ENCODE measurements around the gene ATXN1. TPM values are rescaled to one million over a fixed set of nuclear protein-coding genes. Genes with fewer than 3 reads are reported as not detected.
"Not testable (repeated sequence)": the region's sequence is repeated elsewhere in the genome, so short reads cannot be mapped to it uniquely, and the experiment has no call there.

The ATXN1 gene
- total RNA-seq, 1 experiment from 2014 or later: 20.8 TPM

DNA sequence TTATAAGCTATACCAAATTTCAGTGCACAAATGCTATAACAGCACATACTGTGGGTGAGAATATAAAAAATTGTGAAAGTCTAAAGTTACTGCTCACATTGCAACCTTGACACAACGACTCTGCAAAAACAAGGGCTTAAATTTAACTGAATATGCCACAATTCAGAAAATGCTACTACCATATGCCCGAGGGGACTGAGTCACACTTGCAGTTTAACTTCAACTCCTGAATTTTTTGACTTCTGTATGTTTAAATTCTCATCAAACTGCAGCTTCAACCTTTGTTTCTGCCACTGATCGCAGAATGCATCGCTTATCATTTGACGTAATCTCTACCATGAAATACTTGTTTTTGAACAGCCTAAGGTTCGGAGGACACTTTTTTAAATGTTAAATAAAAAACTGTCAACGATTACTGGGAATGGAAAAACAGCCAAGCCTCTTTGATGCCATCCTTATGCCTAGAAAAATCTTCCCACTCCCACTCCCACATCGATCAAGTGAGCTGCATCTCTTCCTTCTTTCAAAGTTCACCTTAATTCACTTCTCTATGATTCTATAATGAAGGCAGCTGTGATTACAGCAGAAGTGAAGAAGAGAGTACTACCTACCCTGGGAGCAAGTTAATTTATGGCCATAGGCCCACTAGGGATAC, 136.5 kb downstream of the ATXN1 start:
- Histone ChIP-seq H3K4me3 (no peak overlapping the region), H3K27me3 (replicated peaks) (no peaks in the 10 kb centered on the region), H3K9me3 (replicated peaks) (no peaks in the 10 kb centered on the region; the same call in 1 of the 2 replicates), H3K4me1 (replicated peaks) (peaks cover 12% of the 10 kb centered on the region), H3K27ac (no peak overlapping the region), H3K36me3 (peaks cover 7% of the 10 kb centered on the region)
- no peak for DNase-seq (ENCODE audit: low read depth in 1 of 2, low spot score in 2 of 2)

DNA sequence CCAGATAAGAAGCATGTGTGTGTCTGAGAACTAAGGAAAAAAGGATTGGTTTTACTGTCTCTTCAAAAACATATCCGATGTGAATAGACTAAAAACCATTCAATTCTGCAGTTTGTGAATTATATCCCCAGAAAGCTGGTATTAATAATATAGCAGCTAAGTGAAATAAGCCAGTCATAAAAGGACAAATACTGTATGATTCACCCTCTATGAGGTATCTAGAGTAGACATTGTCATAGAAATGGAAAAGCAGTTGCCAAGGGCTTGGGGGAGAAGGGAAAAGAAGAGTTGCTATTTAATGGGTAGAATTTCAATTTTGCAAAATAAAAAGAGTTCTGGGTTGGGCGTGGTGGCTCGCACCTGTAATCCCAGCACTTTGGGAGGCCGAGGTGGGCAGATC, 137.5 kb downstream of the ATXN1 start:
- no peak for DNase-seq (ENCODE audit: low read depth in 1 of 2, low spot score in 2 of 2)
- Histone ChIP-seq H3K4me3 (no peak overlapping the region), H3K36me3 (peaks cover 6% of the 10 kb centered on the region), H3K27me3 (replicated peaks) (no peaks in the 10 kb centered on the region), H3K9me3 (replicated peaks) (no peaks in the 10 kb centered on the region; the same call in 1 of the 2 replicates), H3K27ac (no peak overlapping the region), H3K4me1 (replicated peaks) (peaks cover 12% of the 10 kb centered on the region)

DNA sequence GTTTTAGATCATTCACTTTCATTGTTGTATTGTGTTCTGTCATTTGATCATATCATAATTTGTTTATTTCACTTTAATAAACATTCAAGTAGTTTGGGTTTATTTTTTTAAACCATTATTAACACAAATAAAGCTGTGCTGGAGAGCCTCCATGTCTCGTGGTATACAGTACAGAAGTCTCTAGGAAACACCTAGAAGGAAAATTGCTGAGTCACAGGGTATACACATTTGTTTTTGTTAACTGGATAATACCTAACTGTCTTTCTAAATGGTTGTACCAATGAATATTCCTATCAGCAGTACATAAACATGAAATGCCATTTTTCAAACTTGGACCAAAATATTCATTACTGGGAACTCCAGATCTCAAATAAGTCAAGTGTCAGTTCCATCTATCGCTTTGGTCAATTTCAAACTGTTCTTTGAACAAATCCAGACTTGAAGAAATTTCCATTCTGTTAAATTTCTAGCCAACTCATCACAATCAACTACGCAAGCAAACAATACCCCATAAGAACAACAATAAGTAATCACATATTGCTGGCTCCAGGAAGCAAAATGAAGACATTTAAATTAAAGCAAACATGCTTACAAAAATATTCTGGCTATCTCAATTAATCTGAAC, 138.1 kb downstream of the ATXN1 start:
- Histone ChIP-seq H3K4me3 (no peak overlapping the region), H3K27ac (no peak overlapping the region), H3K27me3 (replicated peaks) (no peaks in the 10 kb centered on the region), H3K9me3 (replicated peaks) (no peaks in the 10 kb centered on the region), H3K4me1 (replicated peaks) (peaks cover 12% of the 10 kb centered on the region), H3K36me3 (peaks cover 6% of the 10 kb centered on the region; the same call in 1 of the 2 replicates)
- DNase-seq (ENCODE audit: low read depth in 1 of 2, low spot score in 2 of 2): no peak

DNA sequence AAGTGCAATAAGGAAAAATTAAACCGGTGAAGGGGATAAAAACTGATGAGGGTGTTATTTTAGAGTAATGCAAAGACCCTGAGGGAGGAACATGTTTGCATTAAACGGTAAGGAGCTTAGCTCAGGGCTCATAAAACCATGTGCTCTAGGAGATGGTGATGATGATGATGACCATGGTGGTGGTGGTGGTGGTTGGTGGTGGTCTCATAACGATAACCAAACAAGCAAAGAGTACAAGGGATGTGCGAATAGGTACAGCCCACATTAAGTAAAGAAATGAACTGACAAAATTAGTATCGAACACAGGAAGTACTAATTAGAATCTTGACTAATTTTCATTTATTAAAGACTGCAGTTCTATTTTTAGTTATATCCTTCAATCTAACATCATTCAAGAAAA, 139.1 kb downstream of the ATXN1 start:
- H3K36me3 ChIP-seq: peaks cover 6% of the 10 kb centered on the region; the same call in 1 of the 2 replicates
- H3K27me3 ChIP-seq (replicated peaks): no peaks in the 10 kb centered on the region
- no peak overlapping the region for H3K27ac ChIP-seq
- DNase-seq (ENCODE audit: low read depth in 1 of 2, low spot score in 2 of 2): no peak
- no peak overlapping the region for H3K4me3 ChIP-seq
- no peaks in the 10 kb centered on the region for H3K9me3 ChIP-seq (replicated peaks)
- peaks cover 12% of the 10 kb centered on the region for H3K4me1 ChIP-seq (replicated peaks)

DNA sequence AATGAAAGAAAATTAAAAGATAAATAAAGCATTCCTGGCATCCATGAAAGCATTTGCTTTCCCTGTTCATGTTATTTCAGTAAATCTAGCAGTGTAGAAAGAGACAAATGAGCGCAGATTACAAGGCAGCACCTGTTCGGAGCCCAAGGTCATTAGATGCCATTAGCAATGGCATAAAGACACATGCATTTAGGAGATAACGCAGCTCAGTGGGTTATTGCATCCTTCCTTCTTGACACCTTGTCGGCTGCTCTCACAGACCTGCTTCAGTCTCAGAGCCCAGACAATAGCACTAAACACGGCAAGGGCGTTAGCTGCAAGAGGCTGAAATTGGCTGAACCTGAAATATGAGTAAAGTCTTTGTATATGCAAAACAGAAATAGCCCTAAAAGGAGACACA, 140.3 kb downstream of the ATXN1 start:
- H3K36me3 ChIP-seq: peaks cover 6% of the 10 kb centered on the region; the same call in 1 of the 2 replicates
- DNase-seq (ENCODE audit: low read depth in 1 of 2, low spot score in 2 of 2): no peak
- peaks cover 12% of the 10 kb centered on the region for H3K4me1 ChIP-seq (replicated peaks)
- H3K4me3 ChIP-seq: no peak overlapping the region
- no peaks in the 10 kb centered on the region for H3K27me3 ChIP-seq (replicated peaks)
- no peak overlapping the region for H3K27ac ChIP-seq
- no peaks in the 10 kb centered on the region for H3K9me3 ChIP-seq (replicated peaks)

DNA sequence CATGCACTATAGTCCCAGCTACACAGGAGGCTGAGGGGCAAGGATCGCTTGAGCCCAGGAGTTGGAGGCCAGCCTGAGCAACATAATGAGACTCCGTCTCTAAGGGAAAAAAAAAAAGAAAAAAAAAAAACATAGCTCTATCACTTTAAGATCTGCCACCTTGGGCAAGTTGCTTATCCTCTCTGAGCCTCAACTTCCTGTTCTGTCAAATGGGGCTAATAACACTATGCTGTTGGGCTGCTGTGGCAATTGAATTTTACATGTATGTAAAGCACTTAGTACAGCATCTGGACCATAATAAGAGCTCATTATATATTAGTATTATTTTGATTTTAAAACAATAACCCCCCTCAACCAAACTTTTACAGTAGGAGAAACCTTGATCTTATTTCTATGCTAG, 141.5 kb downstream of the ATXN1 start:
- H3K9me3 ChIP-seq (replicated peaks): no peaks in the 10 kb centered on the region
- DNase-seq (ENCODE audit: low read depth in 1 of 2, low spot score in 2 of 2): no peak
- H3K4me1 ChIP-seq (replicated peaks): peaks cover 4% of the 10 kb centered on the region; the same call in 1 of the 2 replicates
- no peak overlapping the region for H3K27ac ChIP-seq
- H3K36me3 ChIP-seq: peaks cover 6% of the 10 kb centered on the region; the same call in 1 of the 2 replicates
- no peak overlapping the region for H3K4me3 ChIP-seq
- no peaks in the 10 kb centered on the region for H3K27me3 ChIP-seq (replicated peaks)

DNA sequence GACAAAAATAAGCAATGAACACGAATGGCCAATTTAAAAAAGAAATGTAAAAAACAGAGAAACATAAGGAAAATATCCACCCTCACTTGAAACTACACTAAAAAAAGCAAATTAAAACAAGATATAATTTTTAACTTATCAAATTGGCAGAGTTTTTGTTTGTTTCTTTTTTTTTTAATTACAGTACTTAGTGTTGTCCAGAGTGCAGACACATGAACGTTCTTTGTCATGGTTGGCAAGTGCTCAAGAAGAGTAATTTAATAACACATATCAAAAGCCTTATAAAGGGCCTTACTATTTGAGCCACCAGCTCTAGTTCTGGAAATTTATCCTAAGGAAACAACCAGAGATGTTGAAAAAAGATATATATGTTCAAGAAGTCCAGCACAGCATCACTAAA, 142.3 kb downstream of the ATXN1 start:
- Histone ChIP-seq H3K36me3 (peaks cover 6% of the 10 kb centered on the region; the same call in 1 of the 2 replicates), H3K27ac (no peak overlapping the region)
- no peak for DNase-seq (ENCODE audit: low read depth in 1 of 2, low spot score in 2 of 2)

DNA sequence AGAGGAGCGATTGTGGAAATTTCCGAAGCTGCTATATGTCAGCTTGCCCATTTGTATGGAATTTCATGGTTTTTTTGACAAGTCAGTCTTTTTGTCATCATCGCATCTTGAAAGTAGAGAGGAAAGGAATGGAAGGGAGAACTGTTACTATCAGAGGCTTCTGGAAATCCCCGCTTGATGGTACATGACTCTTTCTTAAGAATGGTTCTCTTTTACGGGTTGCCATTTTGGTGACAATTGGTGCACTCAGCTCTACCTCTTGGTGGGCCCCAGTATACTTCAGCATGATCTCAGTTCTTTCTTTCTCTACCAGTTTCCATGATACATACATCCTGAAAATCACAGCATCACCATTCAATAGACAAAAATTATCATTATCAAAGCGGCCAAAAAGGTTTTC, 146.0 kb downstream of the ATXN1 start:
- not testable (repeated sequence) for DNase-seq (ENCODE audit: low read depth in 1 of 2, low spot score in 2 of 2); H3K36me3 ChIP-seq; H3K4me1 ChIP-seq (replicated peaks); H3K9me3 ChIP-seq (replicated peaks); H3K4me3 ChIP-seq; H3K27me3 ChIP-seq (replicated peaks); H3K27ac ChIP-seq

More for the DNA sequence above, 142.3 kb downstream of the ATXN1 start:
- no peak overlapping the region for H3K4me3 ChIP-seq
- peaks cover 4% of the 10 kb centered on the region; the same call in 1 of the 2 replicates for H3K4me1 ChIP-seq (replicated peaks)
- no peaks in the 10 kb centered on the region for H3K27me3 ChIP-seq (replicated peaks)
- H3K9me3 ChIP-seq (replicated peaks): no peaks in the 10 kb centered on the region

DNA sequence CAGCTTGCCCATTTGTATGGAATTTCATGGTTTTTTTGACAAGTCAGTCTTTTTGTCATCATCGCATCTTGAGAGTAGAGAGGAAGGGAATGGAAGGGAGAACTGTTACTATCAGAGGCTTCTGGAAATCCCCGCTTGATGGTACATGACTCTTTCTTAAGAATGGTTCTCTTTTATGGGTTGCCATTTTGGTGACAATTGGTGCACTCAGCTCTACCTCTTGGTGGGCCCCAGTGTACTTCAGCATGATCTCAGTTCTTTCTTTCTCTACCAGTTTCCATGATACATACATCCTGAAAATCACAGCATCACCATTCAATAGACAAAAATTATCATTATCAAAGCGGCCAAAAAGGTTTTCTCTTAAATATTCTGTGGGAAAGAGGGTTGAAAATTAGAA, 147.1 kb downstream of the ATXN1 start:
- H3K27me3 ChIP-seq (replicated peaks); H3K27ac ChIP-seq; H3K4me1 ChIP-seq (replicated peaks); H3K4me3 ChIP-seq; DNase-seq (ENCODE audit: low read depth in 1 of 2, low spot score in 2 of 2); H3K36me3 ChIP-seq; H3K9me3 ChIP-seq (replicated peaks): not testable (repeated sequence)

DNA sequence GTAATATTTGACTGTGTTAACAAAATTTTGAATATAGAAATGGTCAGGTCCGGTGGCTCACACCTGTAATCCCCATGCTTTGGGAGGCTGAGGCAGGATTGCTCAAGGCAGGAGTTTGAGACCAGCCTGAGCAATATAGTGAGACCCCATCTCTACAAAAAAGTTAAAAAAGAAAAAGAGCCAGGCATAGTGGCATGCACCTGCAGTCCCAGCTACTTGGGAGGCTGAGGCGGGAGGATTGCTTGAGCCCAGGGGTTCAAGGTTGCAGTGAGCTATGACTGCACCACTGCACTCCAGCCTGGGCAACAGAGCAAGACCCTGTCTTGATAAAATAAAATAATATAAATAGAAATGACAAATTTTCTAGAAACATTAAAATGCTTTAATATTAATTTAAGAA, 147.8 kb downstream of the ATXN1 start:
- H3K36me3 ChIP-seq; H3K27me3 ChIP-seq (replicated peaks); H3K27ac ChIP-seq; DNase-seq (ENCODE audit: low read depth in 1 of 2, low spot score in 2 of 2); H3K4me3 ChIP-seq; H3K4me1 ChIP-seq (replicated peaks); H3K9me3 ChIP-seq (replicated peaks): not testable (repeated sequence)

DNA sequence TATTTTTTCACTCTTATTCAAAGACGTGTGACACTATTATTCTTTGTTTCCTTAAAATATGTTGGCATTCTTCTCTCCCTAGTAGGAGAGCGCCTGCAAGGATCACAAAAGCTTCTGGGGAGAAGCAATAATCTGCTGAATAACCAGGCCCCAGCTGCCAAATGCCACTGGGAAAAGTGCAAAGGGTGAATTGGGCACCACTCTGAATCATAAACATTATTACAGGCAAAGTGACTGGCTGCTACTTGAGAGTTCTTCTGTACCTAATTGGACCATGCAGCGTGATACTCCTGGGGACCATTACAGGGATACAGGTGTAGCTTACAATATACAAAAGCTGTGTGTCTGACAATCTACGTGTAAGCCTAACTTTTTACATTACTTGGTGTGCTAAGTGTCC, 152.8 kb downstream of the ATXN1 start:
- Histone ChIP-seq H3K27ac (no peak overlapping the region), H3K4me3 (no peak overlapping the region), H3K27me3 (replicated peaks) (no peaks in the 10 kb centered on the region), H3K4me1 (replicated peaks) (no peaks in the 10 kb centered on the region), H3K36me3 (no peaks in the 10 kb centered on the region; the same call in 1 of the 2 replicates), H3K9me3 (replicated peaks) (no peaks in the 10 kb centered on the region)
- DNase-seq (ENCODE audit: low read depth in 1 of 2, low spot score in 2 of 2): no peak

DNA sequence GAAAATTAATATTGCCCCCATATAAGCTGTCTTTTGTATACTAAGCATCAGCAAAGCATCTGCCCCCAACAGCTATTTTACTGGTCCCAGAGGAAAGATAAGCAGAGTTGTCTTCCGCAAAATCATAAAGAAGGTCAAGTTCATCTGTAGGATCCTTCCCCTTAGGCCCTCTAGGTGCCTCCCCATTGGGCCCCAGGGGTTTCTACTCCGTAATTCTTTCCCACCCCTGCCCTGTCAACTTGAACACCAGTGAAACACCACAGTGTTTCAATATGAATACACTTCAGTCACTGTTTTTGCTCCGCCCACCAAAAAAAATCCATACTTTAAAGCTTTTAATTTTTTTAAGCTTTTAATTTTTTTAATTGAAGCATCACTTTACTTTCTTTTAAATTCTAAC, 159.2 kb downstream of the ATXN1 start:
- Histone ChIP-seq H3K9me3 (replicated peaks) (no peaks in the 10 kb centered on the region), H3K4me3 (no peak overlapping the region), H3K27me3 (replicated peaks) (no peaks in the 10 kb centered on the region), H3K27ac (no peak overlapping the region), H3K4me1 (replicated peaks) (no peaks in the 10 kb centered on the region), H3K36me3 (no peaks in the 10 kb centered on the region; the same call in 1 of the 2 replicates)
- no peak for DNase-seq (ENCODE audit: low read depth in 1 of 2, low spot score in 2 of 2)

DNA sequence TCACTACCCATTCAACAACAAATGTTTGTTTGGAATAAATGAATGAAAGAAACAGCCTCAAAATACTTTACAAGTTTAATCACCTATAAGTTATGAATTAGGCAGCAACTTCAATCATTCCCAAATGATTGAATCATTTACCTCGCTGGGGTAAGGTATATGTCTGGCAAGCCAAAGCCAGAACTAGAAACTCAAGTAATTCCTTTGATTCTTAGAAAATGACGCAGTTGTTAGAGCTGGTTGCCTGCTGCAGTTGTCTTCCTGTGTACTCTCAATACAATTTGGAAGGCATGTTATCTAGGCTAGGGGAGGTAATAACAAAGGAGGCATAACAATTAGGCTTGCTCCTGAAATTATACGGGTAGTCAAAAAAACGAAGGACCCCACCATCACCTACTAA, 160.6 kb downstream of the ATXN1 start:
- no peaks in the 10 kb centered on the region for H3K9me3 ChIP-seq (replicated peaks)

DNA sequence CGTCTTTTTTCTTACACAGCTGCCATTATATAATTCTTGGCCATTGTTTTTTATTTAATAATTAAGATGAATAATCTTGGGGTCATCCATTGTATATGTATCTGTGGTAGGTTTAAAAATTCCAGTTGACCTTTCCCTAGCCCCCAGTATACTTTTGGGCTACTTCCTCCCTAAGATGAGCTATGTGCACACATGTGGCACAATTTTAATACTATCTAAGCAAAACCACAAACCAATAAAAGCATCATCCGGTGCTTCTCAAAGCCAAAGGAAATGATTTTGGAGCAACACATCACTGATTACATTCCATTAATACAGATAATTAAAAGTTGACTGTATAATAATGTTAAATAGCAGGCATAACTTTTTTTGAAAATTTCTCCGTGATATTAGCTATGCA, 161.2 kb downstream of the ATXN1 start:
- Histone ChIP-seq H3K27me3 (replicated peaks) (no peaks in the 10 kb centered on the region), H3K9me3 (replicated peaks) (no peaks in the 10 kb centered on the region), H3K4me1 (replicated peaks) (no peaks in the 10 kb centered on the region), H3K27ac (no peak overlapping the region), H3K36me3 (no peaks in the 10 kb centered on the region), H3K4me3 (no peak overlapping the region)
- DNase-seq (ENCODE audit: low read depth in 1 of 2, low spot score in 2 of 2): no peak

More for the DNA sequence above, 160.6 kb downstream of the ATXN1 start:
- H3K36me3 ChIP-seq: no peaks in the 10 kb centered on the region; the same call in 1 of the 2 replicates
- no peaks in the 10 kb centered on the region for H3K27me3 ChIP-seq (replicated peaks)
- H3K4me1 ChIP-seq (replicated peaks): no peaks in the 10 kb centered on the region
- H3K4me3 ChIP-seq: no peak overlapping the region
- DNase-seq (ENCODE audit: low read depth in 1 of 2, low spot score in 2 of 2): no peak
- H3K27ac ChIP-seq: no peak overlapping the region

Data from SJSA1 (cell line).